Effector memory CD4-positive, alpha-beta T cell (primary cell): ENCODE measurements around the gene TRAFD1.
"Not testable (repeated sequence)": the region's sequence is repeated elsewhere in the genome, so short reads cannot be mapped to it uniquely, and the experiment has no call there.

ENCODE experiments used
- DNase-seq, 3 donors: peaks; one replicate each; pipeline ENCODE4 v3.0.0-alpha.2; 2020
- H3K27ac ChIP-seq: 2 replicates; pipeline ENCODE4 v1.7.0; 2013; ENCODE audit warnings: mild to moderate bottlenecking, low read length, moderate library complexity; ENCODE audit not compliant: insufficient read depth, poor library complexity, severe bottlenecking
- H3K27me3 ChIP-seq: replicated peaks from 2 replicates; pipeline ENCODE4 v1.7.0; 2013; ENCODE audit warnings: mild to moderate bottlenecking, low read length; ENCODE audit not compliant: insufficient read depth, control insufficient read depth, poor library complexity, severe bottlenecking
- H3K36me3 ChIP-seq: 2 replicates; pipeline ENCODE4 v1.7.0; 2013; ENCODE audit warnings: mild to moderate bottlenecking, low read length, moderate library complexity; ENCODE audit not compliant: control insufficient read depth, insufficient read depth
- H3K4me1 ChIP-seq: 2 replicates; pipeline ENCODE4 v1.7.0; 2013; ENCODE audit warnings: low read length, mild to moderate bottlenecking; ENCODE audit not compliant: control insufficient read depth, insufficient read depth, poor library complexity, severe bottlenecking
- H3K4me3 ChIP-seq: 2 replicates; pipeline ENCODE4 v1.7.0; 2013; ENCODE audit warnings: low read length, low read depth, mild to moderate bottlenecking; ENCODE audit not compliant: insufficient read depth, poor library complexity, severe bottlenecking
- H3K9me3 ChIP-seq: 2 replicates; pipeline ENCODE4 v1.7.0; 2013; ENCODE audit warnings: mild to moderate bottlenecking, low read length, moderate library complexity; ENCODE audit not compliant: control insufficient read depth

TRAFD1 gene

GRCh38 chr12:112158461-112159145, 33.2 kb downstream of the TRAFD1 start:
- peak in 1 of 3 donors; percentile 23 for DNase-seq
- H3K4me3 ChIP-seq, H3K9me3 ChIP-seq, H3K4me1 ChIP-seq, H3K27me3 ChIP-seq: not testable (repeated sequence)
- Histone ChIP-seq H3K27ac (peak overlapping the region; percentile 33), H3K36me3 (peaks cover 23% of the 10 kb centered on the region)

GRCh38 chr12:112159146-112159541, 33.8 kb downstream of the TRAFD1 start:
- Histone ChIP-seq H3K27ac (no peak overlapping the region), H3K4me3 (no peak overlapping the region), H3K27me3 (no peaks in the 10 kb centered on the region), H3K36me3 (peaks cover 18% of the 10 kb centered on the region), H3K4me1 (peaks cover 7% of the 10 kb centered on the region), H3K9me3 (no peaks in the 10 kb centered on the region)
- no peak for DNase-seq

GRCh38 chr12:112160611-112161010, 35.3 kb downstream of the TRAFD1 start:
- Histone ChIP-seq H3K36me3 (peaks cover 14% of the 10 kb centered on the region), H3K27ac (no peak overlapping the region), H3K4me1 (peaks cover 7% of the 10 kb centered on the region), H3K9me3 (no peaks in the 10 kb centered on the region), H3K27me3 (no peaks in the 10 kb centered on the region), H3K4me3 (no peak overlapping the region)
- DNase-seq = no peak

GRCh38 chr12:112161711-112162110, 36.4 kb downstream of the TRAFD1 start:
- H3K9me3 ChIP-seq = no peaks in the 10 kb centered on the region
- no peaks in the 10 kb centered on the region for H3K27me3 ChIP-seq
- H3K27ac ChIP-seq = no peak overlapping the region
- no peak overlapping the region for H3K4me3 ChIP-seq
- H3K36me3 ChIP-seq = peaks cover 14% of the 10 kb centered on the region
- peaks cover 7% of the 10 kb centered on the region for H3K4me1 ChIP-seq
- no peak for DNase-seq

GRCh38 chr12:112162241-112162790, 37.0 kb downstream of the TRAFD1 start:
- H3K9me3 ChIP-seq = no peaks in the 10 kb centered on the region
- H3K4me1 ChIP-seq = peaks cover 7% of the 10 kb centered on the region
- DNase-seq = no peak
- no peak overlapping the region for H3K4me3 ChIP-seq
- no peaks in the 10 kb centered on the region for H3K27me3 ChIP-seq
- peaks cover 14% of the 10 kb centered on the region for H3K36me3 ChIP-seq
- H3K27ac ChIP-seq = no peak overlapping the region

- no peak for DNase-seq
- Histone ChIP-seq H3K27me3 (no peaks in the 10 kb centered on the region), H3K36me3 (peaks cover 14% of the 10 kb centered on the region), H3K4me3 (no peak overlapping the region), H3K9me3 (no peaks in the 10 kb centered on the region), H3K4me1 (peaks cover 7% of the 10 kb centered on the region), H3K27ac (no peak overlapping the region)
These were observed 37.7 kb downstream of the TRAFD1 start for GRCh38 chr12:112163056-112163455.

- peaks cover 14% of the 10 kb centered on the region for H3K36me3 ChIP-seq
- H3K27me3 ChIP-seq = no peaks in the 10 kb centered on the region
- H3K27ac ChIP-seq = no peak overlapping the region
- DNase-seq = no peak
- peaks cover 3% of the 10 kb centered on the region for H3K4me1 ChIP-seq
- H3K4me3 ChIP-seq = no peak overlapping the region
- no peaks in the 10 kb centered on the region for H3K9me3 ChIP-seq
These were observed 38.2 kb downstream of the TRAFD1 start for GRCh38 chr12:112163471-112163991.

- Histone ChIP-seq H3K4me1 (no peaks in the 10 kb centered on the region), H3K27ac (no peak overlapping the region), H3K36me3 (peaks cover 14% of the 10 kb centered on the region), H3K4me3 (no peak overlapping the region), H3K9me3 (no peaks in the 10 kb centered on the region), H3K27me3 (no peaks in the 10 kb centered on the region)
- no peak for DNase-seq
These were observed 38.8 kb downstream of the TRAFD1 start for GRCh38 chr12:112164011-112164660.

- Histone ChIP-seq H3K4me3 (no peak overlapping the region), H3K4me1 (no peaks in the 10 kb centered on the region)
These were observed 40.3 kb downstream of the TRAFD1 start for GRCh38 chr12:112165624-112166023.

More at GRCh38 chr12:112165624-112166023, 40.3 kb downstream of the TRAFD1 start:
- H3K9me3 ChIP-seq = no peaks in the 10 kb centered on the region
- no peaks in the 10 kb centered on the region for H3K27me3 ChIP-seq
- no peak for DNase-seq
- peaks cover 4% of the 10 kb centered on the region for H3K36me3 ChIP-seq
- H3K27ac ChIP-seq = no peak overlapping the region
